H1 (cell line): Measurements from ENCODE around the gene ABCC9. TPM values are rescaled to one million over a fixed set of nuclear protein-coding genes. Genes with fewer than 3 reads are reported as not detected.
"Not testable (repeated sequence)": the region's sequence is repeated elsewhere in the genome, so short reads cannot be mapped to it uniquely, and the experiment has no call there.

Experiments
- CTCF ChIA-PET: fragments of 300-600 bp; sonication (Branson Sonifier 250); formaldehyde crosslinking; loops from one replicate; lab custom pipeline; 2021; ENCODE audit not compliant: partially characterized antibody; lab: Charles Lee
- POLR2A ChIA-PET: fragments of 300-600 bp; sonication (Branson Sonifier 250); formaldehyde crosslinking; loops from one replicate; lab custom pipeline; 2021; ENCODE audit warnings: inconsistent platforms; ENCODE audit not compliant: partially characterized antibody; lab: Charles Lee
- DNase-seq, 2 experiments: peaks; one replicate each; pipeline versions ENCODE4 v3.0.0 to v3.0.0-alpha.2; 2010 to 2022; ENCODE audit warnings: low spot score in 2 of 2, low read depth in 1 of 2, mixed read lengths in 1 of 2
- FAIRE-seq: peaks from 2 replicates; lab custom pipeline; 2011; peaks lifted over from hg19 to GRCh38; lab: Jason Lieb, UNC
- H2AFZ ChIP-seq: 2 replicates; pipeline ENCODE4 v1.8.1; 2012; ENCODE audit warnings: low read length, inconsistent platforms
- H2AK5ac ChIP-seq: 2 replicates; pipeline ENCODE4 v1.6.1; 2013; ENCODE audit warnings: low read depth, low read length
- H2BK120ac ChIP-seq: replicated peaks from 2 replicates; pipeline ENCODE3; 2013; ENCODE audit warnings: low read depth, low read length, inconsistent platforms
- H2BK12ac ChIP-seq: 2 replicates; pipeline ENCODE4 v1.6.1; 2013; ENCODE audit warnings: low read depth, low read length
- H2BK15ac ChIP-seq: 2 replicates; pipeline ENCODE4 v1.6.1; 2013; ENCODE audit warnings: low read length
- H2BK20ac ChIP-seq: 2 replicates; pipeline ENCODE4 v1.6.1; 2013; ENCODE audit warnings: low read length
- H2BK5ac ChIP-seq: 2 replicates; pipeline ENCODE4 v1.6.1; 2013; ENCODE audit warnings: low read depth, low read length
- H3K14ac ChIP-seq: 2 replicates; pipeline ENCODE4 v1.6.1; 2013; ENCODE audit warnings: inconsistent platforms; ENCODE audit not compliant: insufficient read length
- H3K18ac ChIP-seq: 2 replicates; pipeline ENCODE4 v1.6.1; 2013; ENCODE audit warnings: low read length; ENCODE audit errors: extremely low read depth
- H3K23ac ChIP-seq: 2 replicates; pipeline ENCODE4 v1.6.1; 2013; ENCODE audit warnings: inconsistent platforms; ENCODE audit not compliant: insufficient read length
- H3K23me2 ChIP-seq: 2 replicates; pipeline ENCODE4 v1.6.1; 2013; ENCODE audit warnings: low read depth, low read length
- H3K27ac ChIP-seq: 2 replicates; pipeline ENCODE4 v1.6.1; 2011; ENCODE audit warnings: low read depth, low read length, inconsistent platforms
- H3K27me3 ChIP-seq, 4 experiments: replicated peaks in 1 of 4; 1 replicate in 1 of 4; 2 replicates in 3 of 4; pipeline versions ENCODE4 v1.6.1 to v1.8.1; 2011 to 2013; ENCODE audit warnings: low read length in 3 of 4, mild to moderate bottlenecking in 3 of 4, inconsistent platforms in 2 of 4, mixed read lengths in 2 of 4, moderate library complexity in 1 of 4; ENCODE audit not compliant: control insufficient read depth in 3 of 4, insufficient read depth in 3 of 4; ENCODE audit errors: extremely low read depth in 1 of 4
- H3K36me3 ChIP-seq, 4 experiments: 2 replicates each; pipeline versions ENCODE4 v1.6.1 to v1.8.1; 2011 to 2013; ENCODE audit warnings: mild to moderate bottlenecking in 4 of 4, low read length in 3 of 4, moderate library complexity in 2 of 4, control low read depth in 1 of 4, inconsistent platforms in 1 of 4; ENCODE audit not compliant: insufficient read depth in 4 of 4, control insufficient read depth in 2 of 4
- H3K4ac ChIP-seq: replicated peaks from 2 replicates; pipeline ENCODE3; 2013; ENCODE audit warnings: low read length, low read depth, mixed read lengths, inconsistent platforms; ENCODE audit not compliant: insufficient read length
- H3K4me1 ChIP-seq, 4 experiments: replicated peaks in 1 of 4; 1 replicate in 1 of 4; 2 replicates in 3 of 4; pipeline versions ENCODE4 v1.6.1 to v1.8.1; 2011 to 2013; ENCODE audit warnings: low read length in 3 of 4, inconsistent platforms in 2 of 4, mixed read lengths in 1 of 4; ENCODE audit not compliant: insufficient read depth in 4 of 4, control insufficient read depth in 3 of 4
- H3K4me2 ChIP-seq, 2 experiments: 2 replicates each; pipeline versions ENCODE4 v1.6.1 to v1.8.1; 2011 to 2013; ENCODE audit warnings: low read depth in 2 of 2, low read length in 2 of 2, control low read depth in 1 of 2, inconsistent platforms in 1 of 2, mild to moderate bottlenecking in 1 of 2; ENCODE audit not compliant: insufficient read depth in 1 of 2
- H3K4me3 ChIP-seq, 4 experiments: fragments of 200-600, 300-600 bp in 1 of 4; sonication (generic), shearing (Covaris generic), sonication (Bioruptor Twin) in 1 of 4; 2 replicates each; pipeline versions ENCODE4 v1.5.1 to v1.8.1; 2011 to 2016; ENCODE audit warnings: low read length in 4 of 4, low read depth in 3 of 4, control low read depth in 2 of 4, inconsistent platforms in 2 of 4, mild to moderate bottlenecking in 2 of 4, mixed read lengths in 1 of 4, moderate library complexity in 1 of 4; ENCODE audit not compliant: insufficient read depth in 2 of 4; ENCODE audit errors: extremely low read depth in 1 of 4
- H3K56ac ChIP-seq: replicated peaks from 2 replicates; pipeline ENCODE3; 2013; ENCODE audit warnings: low read depth, mild to moderate bottlenecking, mixed read lengths, low read length, inconsistent platforms; ENCODE audit not compliant: insufficient read length
- H3K79me1 ChIP-seq: 2 replicates; pipeline ENCODE4 v1.6.1; 2013; ENCODE audit warnings: low read depth, low read length, control low read depth
- H3K79me2 ChIP-seq, 2 experiments: 2 replicates each; pipeline versions ENCODE4 v1.6.1 to v1.8.1; 2012 to 2013; ENCODE audit warnings: low read length in 2 of 2, mild to moderate bottlenecking in 2 of 2, inconsistent platforms in 1 of 2; ENCODE audit not compliant: insufficient read depth in 2 of 2, control insufficient read depth in 1 of 2
- H3K9ac ChIP-seq, 4 experiments: replicated peaks in 1 of 4; 1 replicate in 1 of 4; 2 replicates in 3 of 4; pipeline versions ENCODE4 v1.6.1 to v1.8.1; 2011 to 2013; ENCODE audit warnings: low read depth in 3 of 4, low read length in 3 of 4, control low read depth in 2 of 4, mild to moderate bottlenecking in 2 of 4, moderate library complexity in 2 of 4, inconsistent platforms in 1 of 4; ENCODE audit errors: extremely low read depth in 1 of 4
- H3K9me3 ChIP-seq, 2 experiments: 2 replicates each; pipeline versions ENCODE4 v1.6.1 to v1.8.1; 2012 to 2013; ENCODE audit warnings: mild to moderate bottlenecking in 2 of 2, moderate library complexity in 2 of 2, control low read depth in 1 of 2, inconsistent platforms in 1 of 2, low read depth in 1 of 2, low read length in 1 of 2, mixed read lengths in 1 of 2; ENCODE audit not compliant: insufficient read depth in 2 of 2
- H4K20me1 ChIP-seq, 2 experiments: replicated peaks in 1 of 2; 2 replicates each; pipeline versions ENCODE3 to v1.8.1; 2011 to 2013; ENCODE audit warnings: inconsistent platforms in 2 of 2, low read length in 2 of 2, mild to moderate bottlenecking in 1 of 2; ENCODE audit not compliant: insufficient read depth in 2 of 2, control insufficient read depth in 1 of 2
- H4K5ac ChIP-seq: 2 replicates; pipeline ENCODE4 v1.6.1; 2013; ENCODE audit warnings: low read length, low read depth, mixed read lengths, inconsistent platforms; ENCODE audit not compliant: insufficient read length
- H4K8ac ChIP-seq: 2 replicates; pipeline ENCODE4 v1.8.0; 2013; ENCODE audit warnings: mild to moderate bottlenecking, moderate library complexity, low read length, inconsistent platforms; ENCODE audit not compliant: insufficient read depth; ENCODE audit errors: extremely low read depth
- H4K91ac ChIP-seq: replicated peaks from 2 replicates; pipeline ENCODE3; 2013; ENCODE audit warnings: low read length, mixed read lengths, inconsistent platforms; ENCODE audit not compliant: insufficient read length
- WGBS, 2 experiments: shearing (Covaris generic) in 1 of 2; methylation state at CpG; one replicate each; pipeline versions ENCODE4 v1.1.6 to v1.1.7; 2013 to 2015; ENCODE audit warnings: low lambda C conversion rate in 2 of 2, mixed read lengths in 2 of 2, inconsistent platforms in 1 of 2, low coverage in 1 of 2, missing lambda C conversion rate in 1 of 2; ENCODE audit not compliant: insufficient replicate concordance in 2 of 2, insufficient coverage in 1 of 2, insufficient read length in 1 of 2; ENCODE audit errors: extremely low coverage in 1 of 2, missing lambda C conversion rate in 1 of 2; 5-methylcytosine and 5-hydroxymethylcytosine counted together
- polyA plus RNA-seq, 7 experiments: library from polyadenylated mRNA; depleted of rRNA in 3 of 7; stranded (reverse) in 5 of 7; unstranded in 2 of 7; fragments of >200 nt in 5 of 7; fragments of 200-250 nt in 2 of 7; gene quantifications; 1 replicate in 5 of 7; 2 replicates in 1 of 7; 4 replicates in 1 of 7; pipeline versions ENCODE4 v1.2.1 to v1.2.3, GENCODE V29; 2011 to 2013; ENCODE audit warnings: missing spikeins in 2 of 7, mixed read lengths in 2 of 7
- total RNA-seq: library from RNA; stranded (reverse); fragmentation: NEBNext Ultra II Directional; extraction: Animal tissue kit (Norgen Biotek cat#: 25700); gene quantifications from 2 replicates; pipeline ENCODE4 v1.2.1, GENCODE V29; 2021

ABCC9 gene
- total and polyA plus RNA-seq, 2 of the 8 experiments (the other 6 are each of a cell fraction or from before 2014, with no cell fraction given) = under 0.01 TPM; not detected in 1

DNA sequence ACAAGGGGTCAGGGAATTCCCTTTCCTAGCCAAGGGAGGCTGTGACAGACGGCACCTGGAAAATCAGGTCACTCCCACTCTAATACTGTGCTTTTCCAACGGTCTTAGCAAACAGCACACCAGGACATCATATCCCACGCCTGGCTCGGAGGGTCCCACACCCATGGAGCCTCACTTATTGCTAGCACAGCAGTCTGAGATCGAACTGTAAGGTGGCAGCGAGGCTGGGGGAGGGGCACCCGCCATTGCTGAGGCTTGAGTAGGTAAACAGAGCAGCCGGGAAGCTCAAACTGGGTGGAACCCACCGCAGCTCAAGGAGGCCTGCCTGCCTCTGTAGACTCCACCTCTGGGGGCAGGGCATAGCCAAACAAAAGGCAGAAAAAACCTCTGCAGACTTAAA, 41.7 kb downstream of the ABCC9 start:
- H2BK5ac ChIP-seq, H3K4me2 ChIP-seq, H4K20me1 ChIP-seq, H2BK120ac ChIP-seq, H2BK20ac ChIP-seq, H3K9ac ChIP-seq, H3K4me1 ChIP-seq, H3K36me3 ChIP-seq, DNase-seq, H4K91ac ChIP-seq, H3K4me3 ChIP-seq, H3K4ac ChIP-seq, FAIRE-seq, POLR2A ChIA-PET, H3K23ac ChIP-seq, H3K56ac ChIP-seq, H3K18ac ChIP-seq, H2BK12ac ChIP-seq, H2AFZ ChIP-seq, H4K5ac ChIP-seq, H3K79me1 ChIP-seq, H3K14ac ChIP-seq, H3K27ac ChIP-seq, H2AK5ac ChIP-seq, H3K79me2 ChIP-seq, H3K23me2 ChIP-seq, H4K8ac ChIP-seq, H2BK15ac ChIP-seq, H3K27me3 ChIP-seq: not testable (repeated sequence)
- WGBS, 2 experiments = 83% methylated on average over 9 of the region's 9 CpGs; no CpG with 5 or more reads in 1 of the 2 experiments
- CTCF ChIA-PET = interaction anchor here (0.9 kb wide), 1 partner anchor 19 kb away, joined by 3 read pairs; no protein-coding TSS in a partner anchor
- H3K9me3 ChIP-seq = peaks cover 0 to 11% of the 10 kb centered on the region in 2 experiments; a peak in 1 of 4 replicates
